RWPE1 (cell line): ENCODE results near the gene C2CD4C.
A peak's percentile ranks its signal among the peaks of the same experiment; 100 is the strongest.

Experiments
- CTCF ChIA-PET: fragments of 350-600 bp; sonication (Branson Sonifier 250); formaldehyde crosslinking; extraction: SDS; loops from one replicate; lab custom pipeline; 2021; lab: Yijun Ruan, JAX
- POLR2A ChIA-PET: fragments of 400-600 bp; formaldehyde crosslinking; extraction: SDS; loops from one replicate; lab custom pipeline; 2020; ENCODE audit warnings: antibody characterized with exemption; ENCODE audit not compliant: low non-redundant PET; lab: Yijun Ruan, JAX
- DNase-seq: peaks from one replicate; pipeline ENCODE4 v3.0.0; 2012; ENCODE audit warnings: low spot score
- H3K27ac ChIP-seq: fragments of 450-650 bp; 2 replicates; pipeline ENCODE4 v1.5.1; 2017
- CTCF ChIP-seq: fragments of 450-650 bp; conservative IDR thresholded peaks from 2 replicates; pipeline ENCODE4 v1.5.1; 2017; ENCODE audit warnings: low read depth, mild to moderate bottlenecking

Gene C2CD4C

GRCh38 chr19:377801-378581 lies 31.0 kb downstream of the C2CD4C start:
- ChIA-PET CTCF (interaction anchor here (0.7 kb wide), 1 partner anchor 1384 kb away, joined by 5 read pairs; no protein-coding TSS in a partner anchor), POLR2A (no interaction called here)
- no peak for TF ChIP-seq CTCF
- H3K27ac ChIP-seq: peak overlapping the region; percentile 65
- no peak for DNase-seq

- ChIA-PET POLR2A (no interaction called here), CTCF (no interaction called here)
- H3K27ac ChIP-seq: peak overlapping the region; percentile 66
- DNase-seq: no peak
- TF ChIP-seq CTCF: no peak
These were observed 32.9 kb downstream of the C2CD4C start for GRCh38 chr19:376111-376470.

GRCh38 chr19:375395-376110 lies 33.4 kb downstream of the C2CD4C start:
- ChIA-PET POLR2A (no interaction called here), CTCF (no interaction called here)
- no peak for TF ChIP-seq CTCF
- no peak for DNase-seq
- H3K27ac ChIP-seq: peak overlapping the region; percentile 66

GRCh38 chr19:374886-375235 lies 34.1 kb downstream of the C2CD4C start:
- TF ChIP-seq CTCF: no peak
- POLR2A ChIA-PET: no interaction called here
- CTCF ChIA-PET: interaction anchor here (0.6 to 0.7 kb wide), 2 partner anchors 21 to 110 kb away, joined by 3 read pairs; no protein-coding TSS in a partner anchor
- no peak for DNase-seq
- peak overlapping the region; percentile 17; the same call in 1 of the 2 replicates for H3K27ac ChIP-seq

GRCh38 chr19:374183-374885 lies 34.6 kb downstream of the C2CD4C start:
- peak; percentile 21 for DNase-seq
- peak overlapping the region; percentile 17; the same call in 1 of the 2 replicates for H3K27ac ChIP-seq
- ChIA-PET CTCF (interaction anchor here (0.6 to 0.7 kb wide), 2 partner anchors 22 to 111 kb away, joined by 3 read pairs; no protein-coding TSS in a partner anchor), POLR2A (interaction anchor here (1.0 kb wide), 1 partner anchor 29 kb away, joined by 4 read pairs; the partner anchor contains the start of gene MIER2)
- TF ChIP-seq CTCF: no peak
